ENCODE data around the gene CLASP2.

Gene CLASP2

DNA sequence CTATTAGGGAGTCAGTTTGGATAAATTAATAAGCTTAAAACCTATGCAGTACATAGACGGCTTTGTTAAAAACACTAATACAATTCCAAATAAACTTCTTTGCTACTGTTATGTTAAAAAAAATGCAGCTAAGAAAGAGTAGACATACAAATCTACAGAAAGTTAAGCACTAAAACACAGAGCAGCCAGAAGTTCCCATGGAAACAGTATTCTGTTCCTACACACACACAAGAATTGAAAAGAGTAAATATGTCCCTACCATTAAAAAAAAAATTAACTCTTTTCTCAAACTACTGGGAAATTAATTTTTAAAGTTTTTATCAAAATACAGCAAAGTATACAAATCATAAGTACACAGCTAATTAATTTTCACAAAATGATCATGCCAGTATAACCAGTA lies 71.6 kb downstream of the CLASP2 start:
- Histone ChIP-seq H3K4me1 (ENCODE audit: insufficient read depth, low read length) (no peaks in the 10 kb centered on the region), H3K36me3 (ENCODE audit: insufficient read depth, low read length) (peaks cover 5% of the 10 kb centered on the region; the same call in 1 of the 2 replicates), H3K27me3 (ENCODE audit: insufficient read depth, low read length, poor library complexity) (no peaks in the 10 kb centered on the region), H3K79me2 (ENCODE audit: insufficient read depth, low read length) (peaks cover 12% of the 10 kb centered on the region; the same call in 1 of the 2 replicates), H3K4me3 (ENCODE audit: low read depth in 1 of 2, low read length in 2 of 2) (no peak overlapping the region), H3K27ac (ENCODE audit: low read length) (no peak overlapping the region), H3K4me2 (ENCODE audit: insufficient read depth, low read length) (no peak overlapping the region), H4K20me1 (ENCODE audit: insufficient read depth, low read length) (0 out of 2 replicates have a peak, but pooled peaks cover 4% of the 10 kb centered on the region), H3K9ac (ENCODE audit: low read depth, low read length) (no peak overlapping the region), H3K9me3 (ENCODE audit: insufficient read depth, low read length, severe bottlenecking) (no peaks in the 10 kb centered on the region), H2AFZ (ENCODE audit: low read depth, low read length) (no peak overlapping the region)
- DNase-seq: no peak
- no peak for ATAC-seq (ENCODE audit: insufficient read depth, low read depth)
- TF ChIP-seq CTCF (IDR thresholded peaks at IDR 0.05; ENCODE audit: borderline replicate concordance, extremely low read depth, low read length, poor library complexity, severe bottlenecking) (no peak), EZH2 (IDR thresholded peaks at IDR 0.05; ENCODE audit: borderline replicate concordance, low read depth, low read length, severe bottlenecking) (no peak)

DNA sequence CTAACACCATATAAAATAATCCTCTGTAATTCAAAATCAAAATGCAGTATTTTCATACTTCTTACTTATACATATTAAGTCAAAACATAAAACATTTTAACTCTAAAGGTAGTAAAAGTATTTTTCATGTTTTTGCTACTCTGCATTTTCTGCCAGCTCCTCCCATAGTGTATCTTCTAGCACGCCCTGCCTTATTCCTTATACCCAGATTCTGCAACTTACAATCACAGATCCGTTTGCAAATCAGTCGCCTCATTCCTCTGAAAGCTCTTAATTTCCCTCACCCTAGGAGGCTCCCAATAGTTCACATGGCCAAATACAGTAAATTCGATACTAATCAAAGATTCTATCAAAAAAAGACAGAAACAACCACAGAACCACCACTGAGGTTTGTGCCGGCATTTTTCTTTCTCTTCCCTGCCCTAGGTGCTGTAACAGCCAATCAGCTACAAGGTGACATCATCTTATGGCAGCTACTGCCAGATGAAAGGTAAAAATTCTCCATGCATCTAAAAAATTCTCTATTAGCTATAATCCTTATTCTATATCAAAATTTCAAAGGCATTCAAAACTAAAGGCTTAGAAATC lies 72.9 kb downstream of the CLASP2 start:
- TF ChIP-seq CTCF (IDR thresholded peaks at IDR 0.05; ENCODE audit: borderline replicate concordance, extremely low read depth, low read length, poor library complexity, severe bottlenecking) (no peak), EZH2 (IDR thresholded peaks at IDR 0.05; ENCODE audit: borderline replicate concordance, low read depth, low read length, severe bottlenecking) (no peak)
- Histone ChIP-seq H3K4me2 (ENCODE audit: insufficient read depth, low read length) (no peak overlapping the region), H3K79me2 (ENCODE audit: insufficient read depth, low read length) (peaks cover 7% of the 10 kb centered on the region; the same call in 1 of the 2 replicates), H3K27ac (ENCODE audit: low read length) (no peak overlapping the region), H3K9ac (ENCODE audit: low read depth, low read length) (no peak overlapping the region), H3K36me3 (ENCODE audit: insufficient read depth, low read length) (peaks cover 5% of the 10 kb centered on the region; the same call in 1 of the 2 replicates), H3K4me3 (ENCODE audit: low read depth in 1 of 2, low read length in 2 of 2) (no peak overlapping the region), H3K27me3 (ENCODE audit: insufficient read depth, low read length, poor library complexity) (no peaks in the 10 kb centered on the region), H3K9me3 (ENCODE audit: insufficient read depth, low read length, severe bottlenecking) (no peaks in the 10 kb centered on the region), H3K4me1 (ENCODE audit: insufficient read depth, low read length) (no peaks in the 10 kb centered on the region), H2AFZ (ENCODE audit: low read depth, low read length) (no peak overlapping the region), H4K20me1 (ENCODE audit: insufficient read depth, low read length) (0 out of 2 replicates have a peak, but pooled peaks cover 4% of the 10 kb centered on the region)
- DNase-seq (no peak), ATAC-seq (ENCODE audit: insufficient read depth, low read depth) (peak; percentile 62; the same call in 1 of the 3 replicates)

GRCh38 chr3:33644582-33644981 lies 73.5 kb downstream of the CLASP2 start:
- H3K27me3 ChIP-seq (ENCODE audit: insufficient read depth, low read length, poor library complexity): no peaks in the 10 kb centered on the region
- DNase-seq (no peak), ATAC-seq (ENCODE audit: insufficient read depth, low read depth) (no peak)
- peaks cover 4% of the 10 kb centered on the region; the same call in 1 of the 2 replicates for H3K79me2 ChIP-seq (ENCODE audit: insufficient read depth, low read length)
- no peaks in the 10 kb centered on the region for H3K9me3 ChIP-seq (ENCODE audit: insufficient read depth, low read length, severe bottlenecking)
- H3K4me3 ChIP-seq (ENCODE audit: low read depth in 1 of 2, low read length in 2 of 2): no peak overlapping the region
- H3K9ac ChIP-seq (ENCODE audit: low read depth, low read length): no peak overlapping the region
- 0 out of 2 replicates have a peak, but pooled peaks cover 4% of the 10 kb centered on the region for H4K20me1 ChIP-seq (ENCODE audit: insufficient read depth, low read length)
- no peak overlapping the region for H3K27ac ChIP-seq (ENCODE audit: low read length)
- no peak overlapping the region for H3K4me2 ChIP-seq (ENCODE audit: insufficient read depth, low read length)
- H3K4me1 ChIP-seq (ENCODE audit: insufficient read depth, low read length): no peaks in the 10 kb centered on the region
- TF ChIP-seq EZH2 (IDR thresholded peaks at IDR 0.05; ENCODE audit: borderline replicate concordance, low read depth, low read length, severe bottlenecking) (no peak), CTCF (IDR thresholded peaks at IDR 0.05; ENCODE audit: borderline replicate concordance, extremely low read depth, low read length, poor library complexity, severe bottlenecking) (no peak)
- H2AFZ ChIP-seq (ENCODE audit: low read depth, low read length): no peak overlapping the region
- peaks cover 5% of the 10 kb centered on the region; the same call in 1 of the 2 replicates for H3K36me3 ChIP-seq (ENCODE audit: insufficient read depth, low read length)

All from DND-41 (cell line).